GM18870 (cell line): Measurements from ENCODE around the gene NRTN.
"Not testable (repeated sequence)": the region's sequence is repeated elsewhere in the genome, so short reads cannot be mapped to it uniquely, and the experiment has no call there.

Experiments used
- ATAC-seq: cut with Tn5 transposase; IDR thresholded peaks from one replicate; pipeline ENCODE4 v1.9.1; 2021; ENCODE audit warnings: moderate library complexity; ENCODE audit not compliant: unreplicated experiment

The NRTN gene, protein sequence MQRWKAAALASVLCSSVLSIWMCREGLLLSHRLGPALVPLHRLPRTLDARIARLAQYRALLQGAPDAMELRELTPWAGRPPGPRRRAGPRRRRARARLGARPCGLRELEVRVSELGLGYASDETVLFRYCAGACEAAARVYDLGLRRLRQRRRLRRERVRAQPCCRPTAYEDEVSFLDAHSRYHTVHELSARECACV

GRCh38 chr19:5804516-5805461, at the start of gene NRTN:
Gene NRTN, plus strand, starts transcription at chr19:5805067. Its CDS starts 19,099 bp downstream, at chr19:5824166.
- no peak for ATAC-seq

GRCh38 chr19:5762608-5763217, 42.2 kb upstream of the NRTN start:
- no peak for ATAC-seq

- no peak for ATAC-seq
Observed at GRCh38 chr19:5765220-5765619, 39.6 kb upstream of the NRTN start.

GRCh38 chr19:5767949-5768348, 36.9 kb upstream of the NRTN start:
- ATAC-seq, result no peak

DNA sequence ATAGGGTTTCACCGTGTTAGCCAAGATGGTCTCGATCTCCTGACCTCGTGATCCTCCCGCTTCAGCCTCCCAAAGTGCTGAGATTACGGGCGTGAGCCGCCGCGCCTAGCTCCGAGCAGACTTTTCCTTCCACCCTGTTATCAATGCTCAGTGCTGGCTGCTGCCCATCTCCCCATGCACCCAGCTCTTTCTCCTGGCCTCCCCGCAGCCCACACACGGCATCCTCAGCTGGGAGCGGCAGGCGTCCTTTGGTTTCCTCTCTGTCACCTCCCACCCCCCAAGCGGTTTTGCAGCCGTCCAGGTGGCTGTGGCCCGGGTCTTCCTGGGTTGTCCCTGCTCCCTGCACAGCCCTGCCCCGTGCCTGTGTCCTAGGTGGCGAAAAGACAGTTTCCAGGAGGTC, 32.5 kb upstream of the NRTN start:
- no peak for ATAC-seq

DNA sequence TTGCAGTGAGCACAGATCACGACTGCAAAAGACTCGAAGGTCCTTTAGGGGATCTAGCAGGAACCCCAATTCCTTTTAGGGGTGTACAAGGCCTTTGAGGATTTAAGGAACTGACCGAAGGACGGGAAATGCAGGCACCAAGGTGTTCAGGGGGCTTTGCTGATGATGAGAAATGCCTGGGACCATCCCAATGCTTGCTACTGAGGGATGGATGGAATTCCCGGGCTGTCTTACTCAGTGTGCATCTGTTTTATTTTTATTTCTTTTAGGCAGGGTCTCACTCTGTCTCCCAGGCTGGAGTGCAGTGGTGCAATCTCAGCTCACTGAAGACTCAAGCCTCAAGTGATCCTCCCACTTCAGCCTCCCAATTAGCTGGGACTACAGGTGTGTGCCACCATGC, 31.6 kb upstream of the NRTN start:
- no peak for ATAC-seq

DNA sequence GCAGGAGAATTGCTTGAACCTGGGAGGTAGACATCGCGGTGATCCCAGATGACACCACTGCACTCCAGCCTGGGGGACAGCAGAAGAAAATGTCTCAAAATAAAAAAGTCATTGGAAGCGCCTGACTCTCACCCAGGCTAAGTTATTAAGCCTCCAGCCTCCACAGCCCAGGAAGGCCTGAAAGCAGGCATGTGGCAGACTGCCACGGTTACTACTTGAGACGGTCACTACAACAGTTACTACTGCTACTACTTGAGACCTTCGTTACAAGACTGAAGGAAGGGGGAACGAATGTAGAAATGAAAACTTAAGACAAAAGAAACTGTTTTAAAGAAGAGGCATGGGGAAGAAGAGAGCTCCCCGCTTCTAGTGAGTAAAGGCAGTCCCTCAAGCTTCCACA, 29.9 kb upstream of the NRTN start:
- no peak for ATAC-seq

DNA sequence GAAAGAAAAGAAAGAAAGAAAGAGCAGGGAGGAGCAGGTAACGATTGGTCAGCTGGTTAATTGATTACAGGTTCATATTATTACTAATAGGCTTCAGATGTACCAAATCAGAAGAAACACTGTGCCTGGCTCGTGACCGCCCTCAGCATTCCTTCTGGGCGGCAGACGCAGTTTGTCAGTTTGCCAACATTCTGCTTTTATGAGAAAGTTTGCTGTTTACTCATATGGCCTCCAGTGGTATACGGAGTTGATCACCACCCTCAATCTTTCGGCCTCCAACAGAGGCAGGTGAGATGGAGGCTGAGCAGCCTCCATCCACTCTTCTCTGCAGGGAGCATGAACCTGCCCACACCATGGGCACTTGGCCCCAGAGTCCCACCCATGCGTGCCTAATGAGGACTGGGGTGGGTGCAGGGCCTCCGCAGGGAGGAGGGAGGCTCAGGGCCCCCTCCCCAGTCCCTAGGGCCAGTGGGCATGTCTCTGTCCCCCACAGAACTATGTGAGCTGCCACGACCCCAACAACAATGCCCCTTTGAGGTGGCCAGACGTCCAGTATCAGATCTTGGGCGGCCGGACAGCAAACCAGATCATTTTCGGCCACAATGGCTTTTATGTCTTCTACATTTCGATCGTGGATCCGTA, 29.1 kb upstream of the NRTN start:
- no peak for ATAC-seq

DNA sequence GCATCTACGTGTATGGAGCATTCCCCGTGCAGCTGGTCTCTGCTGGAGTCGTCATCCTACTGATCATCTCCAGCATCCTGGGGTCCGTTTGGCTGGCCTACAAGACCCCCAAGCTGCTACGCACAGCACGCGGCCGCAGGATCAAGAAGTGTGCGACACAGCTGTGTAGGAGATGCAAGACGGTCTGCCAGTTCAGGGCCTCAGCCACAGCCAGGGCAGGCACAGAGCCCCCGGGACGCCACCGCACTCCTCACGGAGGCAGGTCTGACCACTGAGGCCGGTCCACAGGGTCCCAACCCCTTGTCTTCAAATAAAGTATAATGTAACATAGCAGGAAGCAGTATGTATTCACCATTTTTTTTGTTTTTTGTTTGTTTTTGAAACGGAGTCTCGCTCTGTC, 26.5 kb upstream of the NRTN start:
- no peak for ATAC-seq

DNA sequence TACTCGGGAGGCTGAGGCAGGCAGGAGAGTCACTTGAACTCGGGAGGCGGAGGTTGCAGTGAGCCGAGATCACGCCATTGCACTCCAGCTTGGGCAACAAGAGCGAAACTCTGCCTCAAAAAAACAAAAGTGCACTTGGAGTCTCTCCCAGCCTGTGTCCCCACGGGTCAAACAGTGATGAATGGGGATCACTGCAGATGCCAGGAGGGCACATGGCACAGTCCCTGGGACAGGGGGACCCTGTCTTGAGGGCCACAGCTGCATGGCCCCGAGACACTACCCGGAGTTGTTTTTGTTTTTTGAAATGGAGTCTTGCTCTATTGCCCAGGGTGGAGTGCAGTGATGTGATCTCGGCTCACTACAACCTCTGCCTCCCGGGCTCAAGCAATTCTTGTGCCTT, 24.0 kb upstream of the NRTN start:
- not testable (repeated sequence) for ATAC-seq

DNA sequence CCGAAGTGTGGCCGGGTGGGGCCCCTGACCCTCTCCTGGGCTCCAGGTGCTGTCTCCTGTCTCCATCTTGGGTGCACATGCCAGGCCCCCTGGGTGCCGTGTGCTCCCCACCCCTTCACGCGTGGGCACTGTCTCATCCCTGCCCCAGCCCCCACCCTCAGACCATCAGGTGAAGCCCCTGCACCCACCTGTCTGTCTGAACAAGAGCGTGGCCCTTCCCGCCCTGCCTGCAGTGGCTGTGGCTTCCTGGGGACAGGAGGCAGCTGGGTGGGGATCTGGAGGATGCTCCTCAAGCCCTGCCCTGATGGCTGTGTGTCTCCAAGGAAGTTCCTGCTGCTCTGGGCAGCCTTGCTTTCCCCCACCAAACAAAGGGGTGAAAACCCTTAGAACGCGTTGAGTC, 22.5 kb upstream of the NRTN start:
- no peak for ATAC-seq

DNA sequence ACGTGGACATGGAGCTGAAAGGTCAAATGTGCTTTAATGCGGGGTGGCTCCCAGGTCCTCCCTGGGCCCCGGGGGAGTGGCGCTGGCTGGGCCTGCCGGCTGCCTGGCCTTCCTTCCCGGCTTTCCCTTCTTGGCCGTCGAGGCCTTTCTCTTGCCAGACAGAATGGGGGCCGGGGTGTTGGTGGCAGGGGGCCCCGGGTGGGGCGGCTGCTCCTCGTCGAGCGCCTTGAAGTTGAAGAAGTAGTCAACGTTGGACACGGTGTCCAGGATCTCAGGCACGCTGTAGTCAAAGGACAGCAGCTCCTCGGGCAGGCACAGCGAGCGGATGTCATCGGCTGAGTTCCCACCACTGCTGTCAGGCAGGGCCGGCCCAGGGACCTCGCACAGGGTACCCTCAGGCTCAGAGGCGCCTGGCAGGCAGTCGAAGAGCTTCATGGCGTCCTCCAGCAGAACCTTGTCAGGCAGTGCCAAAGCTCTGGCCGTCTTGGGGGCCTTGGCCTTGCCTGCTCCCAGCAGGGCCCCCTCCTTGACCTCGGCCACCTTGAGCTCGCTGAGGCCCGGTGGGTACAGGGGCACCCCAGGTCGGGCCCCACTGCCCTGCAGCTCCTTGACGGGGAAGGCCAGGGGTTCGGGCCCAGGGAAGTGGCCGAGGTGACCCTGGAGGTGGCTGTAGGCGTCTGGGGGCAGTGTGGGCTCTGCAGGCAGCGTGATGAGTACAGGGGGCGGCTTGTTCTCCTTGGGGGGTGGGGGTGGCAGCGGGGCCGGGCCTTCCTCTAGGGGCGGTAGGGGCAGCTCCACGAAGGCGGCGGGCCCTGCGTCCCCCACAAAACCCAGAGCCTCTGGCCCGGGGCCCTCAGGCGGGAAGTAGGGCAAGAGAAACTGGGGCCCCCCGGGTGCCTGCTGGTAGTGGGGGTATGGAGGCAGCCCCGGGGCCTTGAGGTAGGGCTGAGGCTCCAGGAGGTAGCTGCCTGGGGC, 21.6 kb upstream of the NRTN start:
- no peak for ATAC-seq

GRCh38 chr19:5784581-5785147, 20.2 kb upstream of the NRTN start, which contains the start of gene PRR22:
Gene PRR22, minus strand, starts transcription at chr19:5784746. Its CDS starts 86 bp downstream, at chr19:5784660.
- ATAC-seq, result no peak

GRCh38 chr19:5785423-5785822, 19.4 kb upstream of the NRTN start:
- ATAC-seq, result no peak

DNA sequence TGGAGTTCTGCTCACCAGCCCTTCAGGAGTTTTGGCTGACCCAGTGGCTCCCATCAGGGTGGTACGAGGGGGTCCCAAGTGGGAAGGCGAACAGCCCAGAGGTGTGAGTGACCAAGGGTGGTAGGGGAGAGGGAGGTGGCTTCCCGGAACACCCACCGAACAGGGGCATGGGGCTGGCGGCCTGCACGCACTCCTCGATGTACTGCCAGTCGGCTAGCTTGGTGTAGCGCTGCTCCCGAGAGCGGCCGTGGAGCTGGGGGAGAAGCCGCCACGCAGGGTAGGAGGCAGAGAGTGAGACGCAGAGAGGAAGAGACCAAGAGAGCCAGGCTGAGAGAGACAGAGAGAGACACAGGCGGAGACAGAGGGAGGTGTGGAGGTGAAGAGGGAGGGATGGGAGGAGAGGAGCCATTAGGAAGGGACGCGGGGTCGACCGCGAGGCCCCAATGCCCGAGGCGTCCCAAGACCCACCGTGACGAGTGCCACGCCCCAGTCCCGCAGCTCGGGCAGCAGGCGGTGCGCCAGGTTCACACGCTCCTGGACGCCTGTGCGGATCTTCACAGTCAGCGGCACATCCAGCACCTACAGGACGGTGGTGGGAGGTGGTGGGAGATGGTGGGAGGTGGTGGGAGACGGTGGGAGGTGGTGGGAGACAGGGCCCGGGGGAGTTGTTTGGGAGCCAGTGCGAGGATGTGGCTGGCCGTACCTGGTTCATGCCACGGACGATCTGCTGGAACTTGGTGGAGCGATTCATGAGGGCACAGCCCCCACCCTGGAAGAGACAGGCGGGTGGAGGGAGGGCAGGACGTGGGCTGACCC, 18.1 kb upstream of the NRTN start:
- no peak for ATAC-seq

- no peak for ATAC-seq
Observed at GRCh38 chr19:5787409-5788182, 17.3 kb upstream of the NRTN start.

DNA sequence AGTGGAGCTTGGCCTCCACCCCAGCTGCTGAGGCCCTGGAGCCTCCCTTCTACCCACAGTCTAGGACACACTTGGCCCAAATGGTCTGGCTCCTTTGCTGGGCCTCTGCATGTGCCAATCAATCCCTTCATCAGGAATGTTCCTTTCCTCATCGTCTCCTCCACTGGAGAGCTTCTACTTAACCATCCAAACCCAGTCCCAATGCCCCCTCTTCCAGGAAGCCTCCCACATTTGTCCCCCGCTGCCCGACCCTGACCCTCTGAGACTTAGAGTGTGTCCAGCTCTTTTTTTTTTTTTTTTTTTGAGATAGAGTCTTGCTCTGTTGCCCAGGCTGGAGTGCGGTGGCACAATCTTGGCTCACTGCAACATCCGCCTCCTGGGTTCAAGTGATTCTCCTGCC, 16.4 kb upstream of the NRTN start:
- no peak for ATAC-seq

GRCh38 chr19:5789351-5789761, 15.5 kb upstream of the NRTN start:
- ATAC-seq, result no peak
